ENCODE data around the gene NECTIN3. TPM values are rescaled to one million over a fixed set of nuclear protein-coding genes. Genes with fewer than 3 reads are reported as not detected.

Gene NECTIN3
- total RNA-seq, 1 experiment from 2014 or later, result 18.8 TPM

GRCh38 chr3:111031538-111031937 is 40.1 kb upstream of the NECTIN3 start:
- H3K4me3 ChIP-seq (ENCODE audit: low read depth in 2 of 2, low read length in 2 of 2), result no peak overlapping the region
- DNase-seq (ENCODE audit: low read depth, low spot score), result no peak
- TF ChIP-seq POLR2AphosphoS5 (IDR thresholded peaks at IDR 0.05; ENCODE audit: low read depth, low read length), result no peak
- in situ Hi-C loops (cut with HindIII; ENCODE audit: low pct_unique_long_range_greater_than_20kb, low sequenced_read_pairs), result no loop called here
- no peaks in the 10 kb centered on the region for H3K4me1 ChIP-seq (ENCODE audit: control insufficient read depth, insufficient read depth, low read length)
- no peaks in the 10 kb centered on the region for H3K9me3 ChIP-seq (ENCODE audit: control insufficient read depth, insufficient read depth, low read depth, low read length)
- H3K36me3 ChIP-seq (ENCODE audit: control insufficient read depth, insufficient read depth, low read length), result no peaks in the 10 kb centered on the region
- no peak overlapping the region for H3K27ac ChIP-seq (ENCODE audit: low read length)
- no peaks in the 10 kb centered on the region for H3K27me3 ChIP-seq (ENCODE audit: control insufficient read depth, insufficient read depth, low read length)
- ChIA-PET POLR2A (interaction anchor here (0.5 kb wide), 1 partner anchor 282 kb away, joined by 4 read pairs; no protein-coding TSS in a partner anchor), CTCF (no interaction called here)
- intact Hi-C loops (cut with micrococcal nuclease; ENCODE audit: unreplicated experiment), result no loop called here
- ATAC-seq, result no peak
- BruUV-seq (replicated peaks), result no TSS peak

- ChIA-PET POLR2A (no interaction called here), CTCF (no interaction called here)
- H3K27me3 ChIP-seq (ENCODE audit: control insufficient read depth, insufficient read depth, low read length), result no peaks in the 10 kb centered on the region
- TF ChIP-seq TCF7L2 (IDR thresholded peaks at IDR 0.05; ENCODE audit: low read depth, low read length) (no peak), POLR2AphosphoS5 (IDR thresholded peaks at IDR 0.05; ENCODE audit: low read depth, low read length) (no peak), REST (IDR thresholded peaks at IDR 0.05; ENCODE audit: insufficient read depth in 1 of 2, low read depth in 2 of 2, low read length in 1 of 2) (no peak), SIN3A (IDR thresholded peaks at IDR 0.05; ENCODE audit: borderline replicate concordance, insufficient read depth, low read depth, low read length) (no peak)
- TF ChIP-seq, protein P1, sequence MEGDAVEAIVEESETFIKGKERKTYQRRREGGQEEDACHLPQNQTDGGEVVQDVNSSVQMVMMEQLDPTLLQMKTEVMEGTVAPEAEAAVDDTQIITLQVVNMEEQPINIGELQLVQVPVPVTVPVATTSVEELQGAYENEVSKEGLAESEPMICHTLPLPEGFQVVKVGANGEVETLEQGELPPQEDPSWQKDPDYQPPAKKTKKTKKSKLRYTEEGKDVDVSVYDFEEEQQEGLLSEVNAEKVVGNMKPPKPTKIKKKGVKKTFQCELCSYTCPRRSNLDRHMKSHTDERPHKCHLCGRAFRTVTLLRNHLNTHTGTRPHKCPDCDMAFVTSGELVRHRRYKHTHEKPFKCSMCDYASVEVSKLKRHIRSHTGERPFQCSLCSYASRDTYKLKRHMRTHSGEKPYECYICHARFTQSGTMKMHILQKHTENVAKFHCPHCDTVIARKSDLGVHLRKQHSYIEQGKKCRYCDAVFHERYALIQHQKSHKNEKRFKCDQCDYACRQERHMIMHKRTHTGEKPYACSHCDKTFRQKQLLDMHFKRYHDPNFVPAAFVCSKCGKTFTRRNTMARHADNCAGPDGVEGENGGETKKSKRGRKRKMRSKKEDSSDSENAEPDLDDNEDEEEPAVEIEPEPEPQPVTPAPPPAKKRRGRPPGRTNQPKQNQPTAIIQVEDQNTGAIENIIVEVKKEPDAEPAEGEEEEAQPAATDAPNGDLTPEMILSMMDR (IDR thresholded peaks at IDR 0.05), result no peak
- in situ Hi-C loops (cut with HindIII; ENCODE audit: low pct_unique_long_range_greater_than_20kb, low sequenced_read_pairs), result no loop called here
- no peaks in the 10 kb centered on the region for H3K36me3 ChIP-seq (ENCODE audit: control insufficient read depth, insufficient read depth, low read length)
- no peak for DNase-seq (ENCODE audit: low read depth, low spot score)
- no peaks in the 10 kb centered on the region for H3K4me1 ChIP-seq (ENCODE audit: control insufficient read depth, insufficient read depth, low read length)
- no peak overlapping the region for H3K4me3 ChIP-seq (ENCODE audit: low read depth in 2 of 2, low read length in 2 of 2)
- H3K27ac ChIP-seq (ENCODE audit: low read length), result no peak overlapping the region
- H3K9me3 ChIP-seq (ENCODE audit: control insufficient read depth, insufficient read depth, low read depth, low read length), result no peaks in the 10 kb centered on the region
- ATAC-seq, result no peak
- no TSS peak for BruUV-seq (replicated peaks)
- intact Hi-C loops (cut with micrococcal nuclease; ENCODE audit: unreplicated experiment), result no loop called here
Observed at GRCh38 chr3:111032677-111033076, 38.9 kb upstream of the NECTIN3 start.

DNA sequence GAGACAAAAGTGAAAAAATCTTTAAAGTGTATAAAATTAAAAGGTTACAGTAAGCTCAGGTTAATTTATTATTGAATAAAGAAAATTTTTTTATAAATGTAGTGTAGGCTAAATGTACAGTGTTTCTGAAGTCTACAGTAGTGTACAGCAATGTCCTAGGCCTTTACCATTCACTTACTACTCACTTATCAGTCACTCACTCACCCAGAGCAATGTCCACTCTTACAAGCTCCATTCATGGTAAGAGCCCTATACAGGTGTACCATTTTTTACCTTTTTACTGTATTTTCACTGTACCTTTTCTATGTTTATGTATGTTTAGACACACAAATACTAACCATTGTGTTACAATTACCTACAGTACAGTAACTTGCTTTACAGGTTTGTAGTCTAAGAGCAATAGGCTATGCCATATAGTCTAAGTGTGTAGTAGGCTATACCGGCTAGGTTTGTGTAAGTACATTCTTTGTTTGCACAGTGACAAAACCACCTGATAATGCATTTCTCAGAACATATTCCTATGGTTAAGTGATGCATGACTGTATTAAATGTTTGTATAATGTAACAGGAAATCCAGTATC is 38.1 kb upstream of the NECTIN3 start:
- Histone ChIP-seq H3K9me3 (ENCODE audit: control insufficient read depth, insufficient read depth, low read depth, low read length) (no peaks in the 10 kb centered on the region), H3K27ac (ENCODE audit: low read length) (no peak overlapping the region), H3K4me3 (ENCODE audit: low read depth in 2 of 2, low read length in 2 of 2) (no peak overlapping the region), H3K36me3 (ENCODE audit: control insufficient read depth, insufficient read depth, low read length) (no peaks in the 10 kb centered on the region), H3K4me1 (ENCODE audit: control insufficient read depth, insufficient read depth, low read length) (no peaks in the 10 kb centered on the region), H3K27me3 (ENCODE audit: control insufficient read depth, insufficient read depth, low read length) (no peaks in the 10 kb centered on the region)
- ATAC-seq, result no peak
- in situ Hi-C loops (cut with HindIII; ENCODE audit: low pct_unique_long_range_greater_than_20kb, low sequenced_read_pairs), result no loop called here
- TF ChIP-seq, protein P1 (IDR thresholded peaks at IDR 0.05), result no peak
- no peak for TF ChIP-seq POLR2AphosphoS5 (IDR thresholded peaks at IDR 0.05; ENCODE audit: low read depth, low read length)
- no peak for TF ChIP-seq REST (IDR thresholded peaks at IDR 0.05; ENCODE audit: insufficient read depth in 1 of 2, low read depth in 2 of 2, low read length in 1 of 2)
- no peak for TF ChIP-seq SIN3A (IDR thresholded peaks at IDR 0.05; ENCODE audit: borderline replicate concordance, insufficient read depth, low read depth, low read length)
- no peak for TF ChIP-seq TCF7L2 (IDR thresholded peaks at IDR 0.05; ENCODE audit: low read depth, low read length)
- CTCF ChIA-PET, result no interaction called here
- no peak for DNase-seq (ENCODE audit: low read depth, low spot score)
- no TSS peak for BruUV-seq (replicated peaks)
- intact Hi-C loops (cut with micrococcal nuclease; ENCODE audit: unreplicated experiment), result no loop called here
- POLR2A ChIA-PET, result no interaction called here

All from Panc1 (cell line).